H9 (cell line): Measurements from ENCODE around the gene UBE4A. TPM values are rescaled to one million over a fixed set of nuclear protein-coding genes. Genes with fewer than 3 reads are reported as not detected.

Experiments
- DNase-seq: peaks from one replicate; pipeline ENCODE4 v3.0.0-alpha.2; 2017
- H2AFZ ChIP-seq: one replicate; pipeline ENCODE4 v1.6.1; 2013; ENCODE audit warnings: mild to moderate bottlenecking, low read length, control low read depth, moderate library complexity
- H2AK5ac ChIP-seq: 2 replicates; pipeline ENCODE4 v1.6.1; 2013; ENCODE audit warnings: low read length, control low read depth, mixed read lengths; ENCODE audit not compliant: insufficient read length
- H2BK120ac ChIP-seq: one replicate; pipeline ENCODE4 v1.6.1; 2013; ENCODE audit warnings: low read depth, mild to moderate bottlenecking, low read length, control low read depth, inconsistent platforms; ENCODE audit not compliant: poor library complexity, severe bottlenecking
- H2BK12ac ChIP-seq: 2 replicates; pipeline ENCODE4 v1.6.1; 2013; ENCODE audit warnings: low read length, control low read depth, mixed read lengths, low read depth; ENCODE audit not compliant: insufficient read length
- H2BK15ac ChIP-seq: 2 replicates; pipeline ENCODE4 v1.6.1; 2013; ENCODE audit warnings: low read depth, low read length, control low read depth
- H2BK20ac ChIP-seq: one replicate; pipeline ENCODE4 v1.6.1; 2013; ENCODE audit warnings: low read depth, mild to moderate bottlenecking, low read length, control low read depth, inconsistent platforms; ENCODE audit not compliant: poor library complexity, severe bottlenecking
- H2BK5ac ChIP-seq: 2 replicates; pipeline ENCODE4 v1.6.1; 2013; ENCODE audit warnings: low read length, control low read depth, mixed read lengths; ENCODE audit not compliant: insufficient read length
- H3K14ac ChIP-seq: 2 replicates; pipeline ENCODE4 v1.6.1; 2013; ENCODE audit warnings: low read length, control low read depth; ENCODE audit not compliant: insufficient read depth
- H3K18ac ChIP-seq: 2 replicates; pipeline ENCODE4 v1.6.1; 2013; ENCODE audit warnings: low read depth, mild to moderate bottlenecking, mixed read lengths, low read length, control low read depth; ENCODE audit not compliant: insufficient read length
- H3K23ac ChIP-seq: 2 replicates; pipeline ENCODE4 v1.6.1; 2013; ENCODE audit warnings: low read length, control low read depth, mixed read lengths, low read depth; ENCODE audit not compliant: insufficient read length
- H3K23me2 ChIP-seq: 2 replicates; pipeline ENCODE4 v1.6.1; 2013; ENCODE audit warnings: low read depth, mild to moderate bottlenecking, mixed read lengths, low read length, control low read depth; ENCODE audit not compliant: insufficient read length, poor library complexity, severe bottlenecking
- H3K27ac ChIP-seq: 2 replicates; pipeline ENCODE4 v1.5.1; 2013; ENCODE audit warnings: low read length, control low read depth, mixed read lengths, low read depth; ENCODE audit not compliant: insufficient read length
- H3K27me3 ChIP-seq: 2 replicates; pipeline ENCODE4 v1.6.1; 2013; ENCODE audit warnings: low read length, control low read depth, inconsistent platforms; ENCODE audit not compliant: insufficient read depth
- H3K4ac ChIP-seq: 2 replicates; pipeline ENCODE4 v1.6.1; 2013; ENCODE audit warnings: low read depth, mild to moderate bottlenecking, control low read depth, inconsistent platforms, low read length, moderate library complexity
- H3K4me1 ChIP-seq: 2 replicates; pipeline ENCODE4 v1.6.1; 2013; ENCODE audit warnings: low read length, control low read depth, inconsistent platforms; ENCODE audit not compliant: insufficient read depth
- H3K4me2 ChIP-seq: 2 replicates; pipeline ENCODE4 v1.6.1; 2013; ENCODE audit warnings: low read length, control low read depth, mixed read lengths; ENCODE audit not compliant: insufficient read length, insufficient read depth
- H3K56ac ChIP-seq: 2 replicates; pipeline ENCODE4 v1.6.1; 2013; ENCODE audit warnings: low read depth, mild to moderate bottlenecking, mixed read lengths, low read length, control low read depth; ENCODE audit not compliant: insufficient read length
- H3K79me1 ChIP-seq: 2 replicates; pipeline ENCODE4 v1.6.1; 2013; ENCODE audit warnings: low read depth, mild to moderate bottlenecking, moderate library complexity, low read length, control low read depth, inconsistent platforms; ENCODE audit not compliant: insufficient read depth, poor library complexity, severe bottlenecking
- H3K79me2 ChIP-seq: 2 replicates; pipeline ENCODE4 v1.6.1; 2013; ENCODE audit warnings: low read length, control low read depth, inconsistent platforms; ENCODE audit not compliant: insufficient read depth
- H3K9ac ChIP-seq: 2 replicates; pipeline ENCODE4 v1.6.1; 2013; ENCODE audit warnings: low read length, control low read depth, mixed read lengths; ENCODE audit not compliant: insufficient read length; ENCODE audit errors: extremely low read depth
- H3K9me3 ChIP-seq: one replicate; pipeline ENCODE4 v1.6.1; 2013; ENCODE audit warnings: low read depth, low read length, inconsistent platforms; ENCODE audit not compliant: control insufficient read depth
- H3T11ph ChIP-seq: one replicate; pipeline ENCODE4 v1.6.1; 2013; ENCODE audit warnings: mild to moderate bottlenecking, low read length, control low read depth, inconsistent platforms
- H4K20me1 ChIP-seq: one replicate; pipeline ENCODE4 v1.6.1; 2013; ENCODE audit not compliant: control insufficient read depth, insufficient read length, insufficient read depth
- H4K5ac ChIP-seq: 2 replicates; pipeline ENCODE4 v1.6.1; 2013; ENCODE audit warnings: low read depth, mild to moderate bottlenecking, mixed read lengths, low read length, control low read depth; ENCODE audit not compliant: insufficient read length
- H4K8ac ChIP-seq: replicated peaks from 2 replicates; pipeline ENCODE4 v1.6.1; 2013; ENCODE audit warnings: low read length, control low read depth, mixed read lengths, low read depth; ENCODE audit not compliant: insufficient read length
- H4K91ac ChIP-seq: 2 replicates; pipeline ENCODE4 v1.6.1; 2013; ENCODE audit warnings: low read depth, mild to moderate bottlenecking, moderate library complexity, mixed read lengths, low read length, control low read depth; ENCODE audit not compliant: insufficient read length
- H3K27ac Mint-ChIP-seq, 3 experiments: 2 replicates in 2 of 3; 3 replicates in 1 of 3; pipeline ENCODE4 v1.8.0; 2020 to 2021; ENCODE audit warnings: mixed read lengths in 3 of 3, mild to moderate bottlenecking in 1 of 3, moderate library complexity in 1 of 3
- H3K27me3 Mint-ChIP-seq: 2 replicates; pipeline ENCODE4 v1.8.0; 2021; ENCODE audit warnings: low read depth, mild to moderate bottlenecking, moderate library complexity, mixed read lengths
- H3K36me3 Mint-ChIP-seq, 3 experiments: 2 replicates in 2 of 3; 3 replicates in 1 of 3; pipeline ENCODE4 v1.8.0; 2020 to 2021; ENCODE audit warnings: low read depth in 3 of 3, mixed read lengths in 3 of 3; ENCODE audit not compliant: insufficient read depth in 1 of 3
- H3K4me1 Mint-ChIP-seq, 2 experiments: 2 replicates each; pipeline ENCODE4 v1.8.0; 2020; ENCODE audit warnings: mixed read lengths in 2 of 2
- H3K4me3 Mint-ChIP-seq, 2 experiments: 2 replicates in 1 of 2; 3 replicates in 1 of 2; pipeline ENCODE4 v1.8.0; 2020 to 2021; ENCODE audit warnings: mild to moderate bottlenecking in 2 of 2, mixed read lengths in 2 of 2, moderate library complexity in 1 of 2
- H3K9me3 Mint-ChIP-seq, 2 experiments: 2 replicates in 1 of 2; 3 replicates in 1 of 2; pipeline ENCODE4 v1.8.0; 2020; ENCODE audit warnings: mild to moderate bottlenecking in 2 of 2, mixed read lengths in 2 of 2, moderate library complexity in 1 of 2
- WGBS: extraction: QIAGEN DNeasy Blood & Tissue Kit; methylation state at CpG from one replicate; pipeline ENCODE4 v1.1.7; 2013; ENCODE audit warnings: missing lambda C conversion rate, low lambda C conversion rate, mixed read lengths; ENCODE audit not compliant: insufficient read length; ENCODE audit errors: extremely low coverage; 5-methylcytosine and 5-hydroxymethylcytosine counted together
- total RNA-seq: library from RNA; stranded (reverse); gene quantifications from 2 replicates; pipeline ENCODE4 v1.2.1, GENCODE V29; 2021
- TF ChIP-seq, protein P1 (sequence below): fragments of 200-600 bp; sonication (generic); conservative IDR thresholded peaks from 3 replicates; pipeline ENCODE4 v1.8.0; 2021; ENCODE audit warnings: antibody characterized with exemption, mild to moderate bottlenecking

Gene UBE4A
- total RNA-seq, 1 experiment from 2014 or later = 33.7 TPM

DNA sequence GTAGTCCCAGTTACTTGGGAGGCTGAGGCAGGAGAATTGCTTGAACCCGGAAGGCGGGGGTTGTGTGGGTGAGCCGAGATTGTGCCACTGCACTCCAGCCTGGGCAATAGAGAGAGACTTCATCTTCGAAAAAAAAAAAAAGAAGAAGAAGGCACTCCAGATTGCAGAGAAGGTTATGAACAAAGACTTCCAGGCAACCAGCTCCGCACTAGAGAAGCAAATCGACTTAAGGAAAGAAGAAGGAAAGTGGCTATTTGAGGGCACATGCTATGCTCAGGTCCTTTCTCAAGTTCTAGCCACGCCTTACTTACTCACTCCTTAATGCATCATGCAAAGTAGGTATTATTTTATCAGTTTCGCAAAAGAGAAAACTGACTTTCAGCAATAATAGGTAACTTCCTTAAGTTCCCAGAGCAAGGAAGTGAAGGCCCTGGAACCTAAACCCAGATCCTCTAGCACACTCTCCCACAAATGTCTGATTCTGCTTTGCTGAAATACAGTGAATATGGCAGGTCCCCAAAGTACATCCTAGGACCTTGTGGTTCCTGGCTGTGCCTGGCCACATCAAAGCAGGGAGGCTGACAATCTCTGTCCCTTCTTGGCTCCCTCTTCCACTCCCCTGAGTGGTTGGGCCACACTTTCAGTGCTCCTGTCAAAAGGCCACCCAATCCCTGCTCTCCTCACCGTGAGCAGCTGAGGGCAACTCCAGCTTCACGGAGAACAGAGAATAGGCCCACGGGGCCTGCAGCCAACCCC lies 40.6 kb upstream of the UBE4A start:
- Histone ChIP-seq H4K20me1 (no peaks in the 10 kb centered on the region), H3K27me3 (no peaks in the 10 kb centered on the region), H2AFZ (no peak overlapping the region), H3K79me2 (no peaks in the 10 kb centered on the region), H3K4me1 (peaks cover 7% of the 10 kb centered on the region; the same call in 1 of the 2 replicates), H2BK5ac (no peak overlapping the region), H3K23me2 (peaks cover 9% of the 10 kb centered on the region), H3T11ph (no peak overlapping the region), H3K18ac (no peak overlapping the region), H3K23ac (no peak overlapping the region), H2BK120ac (no peak overlapping the region), H4K91ac (no peak overlapping the region), H3K14ac (no peak overlapping the region), H2BK20ac (no peak overlapping the region), H4K8ac (no peak overlapping the region), H3K9ac (no peak overlapping the region), H4K5ac (no peak overlapping the region), H2AK5ac (no peak overlapping the region), H2BK12ac (no peak overlapping the region), H3K4me2 (no peak overlapping the region), H3K79me1 (no peaks in the 10 kb centered on the region), H3K9me3 (no peaks in the 10 kb centered on the region), H3K27ac (no peak overlapping the region), H3K56ac (no peak overlapping the region), H2BK15ac (no peak overlapping the region), H3K4ac (no peak overlapping the region)
- no CpG with 5 or more reads among the region's 11 CpGs for WGBS
- Mint-ChIP-seq H3K27ac (no peak overlapping the region), H3K4me3 (no peak overlapping the region), H3K9me3 (peaks cover 0 to 3% of the 10 kb centered on the region in 2 experiments; a peak in 2 of 5 replicates), H3K27me3 (peaks cover 20% of the 10 kb centered on the region), H3K36me3 (peaks cover 0 to 3% (median 2%) of the 10 kb centered on the region in 3 experiments; a peak in 2 of 7 replicates), H3K4me1 (peaks cover 33 to 41% of the 10 kb centered on the region in 2 experiments)
- no peak for DNase-seq
- TF ChIP-seq, protein P1, sequence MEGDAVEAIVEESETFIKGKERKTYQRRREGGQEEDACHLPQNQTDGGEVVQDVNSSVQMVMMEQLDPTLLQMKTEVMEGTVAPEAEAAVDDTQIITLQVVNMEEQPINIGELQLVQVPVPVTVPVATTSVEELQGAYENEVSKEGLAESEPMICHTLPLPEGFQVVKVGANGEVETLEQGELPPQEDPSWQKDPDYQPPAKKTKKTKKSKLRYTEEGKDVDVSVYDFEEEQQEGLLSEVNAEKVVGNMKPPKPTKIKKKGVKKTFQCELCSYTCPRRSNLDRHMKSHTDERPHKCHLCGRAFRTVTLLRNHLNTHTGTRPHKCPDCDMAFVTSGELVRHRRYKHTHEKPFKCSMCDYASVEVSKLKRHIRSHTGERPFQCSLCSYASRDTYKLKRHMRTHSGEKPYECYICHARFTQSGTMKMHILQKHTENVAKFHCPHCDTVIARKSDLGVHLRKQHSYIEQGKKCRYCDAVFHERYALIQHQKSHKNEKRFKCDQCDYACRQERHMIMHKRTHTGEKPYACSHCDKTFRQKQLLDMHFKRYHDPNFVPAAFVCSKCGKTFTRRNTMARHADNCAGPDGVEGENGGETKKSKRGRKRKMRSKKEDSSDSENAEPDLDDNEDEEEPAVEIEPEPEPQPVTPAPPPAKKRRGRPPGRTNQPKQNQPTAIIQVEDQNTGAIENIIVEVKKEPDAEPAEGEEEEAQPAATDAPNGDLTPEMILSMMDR = no peak
